Gastrocnemius medialis (tissue), 4 donors: ENCODE results near the gene SPINT1.

Source experiments
- CTCF ChIP-seq, 5 experiments: fragments of 450-650 bp in 3 of 5; fragments of 200-600 bp in 2 of 5; sonication (generic) in 2 of 5; IDR thresholded peaks in 4 of 5; conservative IDR thresholded peaks in 1 of 5; 1 replicate in 4 of 5; 2 replicates in 1 of 5; pipeline ENCODE4 v1.5.1; 2016 to 2019; ENCODE audit warnings: antibody characterized with exemption in 5 of 5, mild to moderate bottlenecking in 3 of 5, moderate library complexity in 3 of 5
- POLR2A ChIP-seq, 2 donors: fragments of 450-650 bp; IDR thresholded peaks; one replicate each; pipeline ENCODE4 v1.6.1; 2017; ENCODE audit warnings: antibody characterized with exemption in 2 of 2, mild to moderate bottlenecking in 2 of 2, moderate library complexity in 2 of 2

- TF ChIP-seq CTCF (IDR thresholded peaks at IDR 0.05 in 4 of 5, conservative IDR thresholded peaks at IDR 0.05 in 1 of 5) (no peak), POLR2A (IDR thresholded peaks at IDR 0.05) (no peak)
Observed at GRCh38 chr15:40853241-40853890, 9.5 kb downstream of the SPINT1 start.
